ENCODE measurements around the gene LIPE.

DNA sequence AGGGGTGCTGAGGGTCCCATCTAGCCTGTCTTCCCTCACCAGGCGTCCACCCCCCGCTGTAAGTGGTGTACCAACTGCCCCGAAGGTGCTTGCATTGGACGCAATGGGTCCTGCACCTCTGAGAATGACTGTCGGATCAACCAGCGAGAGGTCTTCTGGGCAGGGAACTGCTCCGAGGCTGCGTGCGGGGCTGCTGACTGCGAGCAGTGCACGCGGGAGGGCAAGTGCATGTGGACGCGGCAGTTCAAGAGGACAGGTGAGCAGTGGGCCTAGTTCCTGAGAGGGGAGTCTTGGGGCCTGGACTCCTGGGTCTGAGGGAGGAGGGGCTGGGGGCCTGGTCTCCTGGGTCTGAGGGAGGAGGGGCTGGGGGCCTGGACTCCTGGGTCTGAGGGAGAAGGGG is 64.8 kb downstream of the LIPE start:
- TF ChIP-seq POLR2A (IDR thresholded peaks at IDR 0.05): no peak
- TF ChIP-seq, protein P1, sequence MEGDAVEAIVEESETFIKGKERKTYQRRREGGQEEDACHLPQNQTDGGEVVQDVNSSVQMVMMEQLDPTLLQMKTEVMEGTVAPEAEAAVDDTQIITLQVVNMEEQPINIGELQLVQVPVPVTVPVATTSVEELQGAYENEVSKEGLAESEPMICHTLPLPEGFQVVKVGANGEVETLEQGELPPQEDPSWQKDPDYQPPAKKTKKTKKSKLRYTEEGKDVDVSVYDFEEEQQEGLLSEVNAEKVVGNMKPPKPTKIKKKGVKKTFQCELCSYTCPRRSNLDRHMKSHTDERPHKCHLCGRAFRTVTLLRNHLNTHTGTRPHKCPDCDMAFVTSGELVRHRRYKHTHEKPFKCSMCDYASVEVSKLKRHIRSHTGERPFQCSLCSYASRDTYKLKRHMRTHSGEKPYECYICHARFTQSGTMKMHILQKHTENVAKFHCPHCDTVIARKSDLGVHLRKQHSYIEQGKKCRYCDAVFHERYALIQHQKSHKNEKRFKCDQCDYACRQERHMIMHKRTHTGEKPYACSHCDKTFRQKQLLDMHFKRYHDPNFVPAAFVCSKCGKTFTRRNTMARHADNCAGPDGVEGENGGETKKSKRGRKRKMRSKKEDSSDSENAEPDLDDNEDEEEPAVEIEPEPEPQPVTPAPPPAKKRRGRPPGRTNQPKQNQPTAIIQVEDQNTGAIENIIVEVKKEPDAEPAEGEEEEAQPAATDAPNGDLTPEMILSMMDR (IDR thresholded peaks at IDR 0.05): no peak

Data from tibial nerve (tissue), 3 donors.